HAP-1 (cell line): ENCODE data around the gene SHPK.
A peak's percentile ranks its signal among the peaks of the same experiment; 100 is the strongest.

Source experiments
- DNase-seq, 2 experiments: peaks; one replicate each; pipeline ENCODE4 v3.0.0-alpha.2; 2016 to 2020; ENCODE audit warnings: low spot score in 2 of 2
- H3K27me3 ChIP-seq: fragments of 250-450 bp; sonication (Bioruptor Pico); 2 replicates; pipeline ENCODE4 v1.5.1; 2020; ENCODE audit warnings: low read depth, mild to moderate bottlenecking, moderate library complexity
- H3K36me3 ChIP-seq: fragments of 250-450 bp; sonication (Bioruptor Pico); replicated peaks from 2 replicates; pipeline ENCODE4 v1.5.1; 2020; ENCODE audit warnings: mild to moderate bottlenecking
- H3K4me1 ChIP-seq: fragments of 250-450 bp; sonication (Bioruptor Pico); 2 replicates; pipeline ENCODE4 v1.5.1; 2020; ENCODE audit warnings: mild to moderate bottlenecking
- H3K4me3 ChIP-seq: fragments of 250-450 bp; sonication (Bioruptor Pico); 2 replicates; pipeline ENCODE4 v1.5.1; 2020; ENCODE audit warnings: mild to moderate bottlenecking, moderate library complexity
- H3K9me3 ChIP-seq: fragments of 250-450 bp; sonication (Bioruptor Pico); 2 replicates; pipeline ENCODE4 v1.5.1; 2020; ENCODE audit warnings: mild to moderate bottlenecking, moderate library complexity
- in situ Hi-C: fragments of 300-500 bp; cut with MboI; formaldehyde crosslinking; loops from 3 replicates; pipeline ENCODE4 v1.14.3; 2020; ENCODE audit warnings: low sequenced_read_pairs, inconsistent platforms, mixed read lengths

SHPK gene

GRCh38 chr17:3668279-3669084, 32.4 kb upstream of the SHPK start, which contains the start of the genes EMC6 and TAX1BP3:
Gene EMC6, plus strand, starts transcription at chr17:3668812. Its CDS starts 335 bp downstream, at chr17:3669147.
Gene TAX1BP3, minus strand, starts transcription at chr17:3668578. Its CDS starts 52 bp downstream, at chr17:3668526.
- no peaks in the 10 kb centered on the region for H3K9me3 ChIP-seq
- peak within 1 kb of the TSS; percentile 100 for H3K4me3 ChIP-seq
- H3K27me3 ChIP-seq, result no peaks in the 10 kb centered on the region
- peaks cover 11% of the 10 kb centered on the region for H3K36me3 ChIP-seq
- peak; percentile 92 to 98 for DNase-seq
- in situ Hi-C loops, result no loop called here
- peaks cover 7% of the 10 kb centered on the region; the same call in 1 of the 2 replicates for H3K4me1 ChIP-seq

DNA sequence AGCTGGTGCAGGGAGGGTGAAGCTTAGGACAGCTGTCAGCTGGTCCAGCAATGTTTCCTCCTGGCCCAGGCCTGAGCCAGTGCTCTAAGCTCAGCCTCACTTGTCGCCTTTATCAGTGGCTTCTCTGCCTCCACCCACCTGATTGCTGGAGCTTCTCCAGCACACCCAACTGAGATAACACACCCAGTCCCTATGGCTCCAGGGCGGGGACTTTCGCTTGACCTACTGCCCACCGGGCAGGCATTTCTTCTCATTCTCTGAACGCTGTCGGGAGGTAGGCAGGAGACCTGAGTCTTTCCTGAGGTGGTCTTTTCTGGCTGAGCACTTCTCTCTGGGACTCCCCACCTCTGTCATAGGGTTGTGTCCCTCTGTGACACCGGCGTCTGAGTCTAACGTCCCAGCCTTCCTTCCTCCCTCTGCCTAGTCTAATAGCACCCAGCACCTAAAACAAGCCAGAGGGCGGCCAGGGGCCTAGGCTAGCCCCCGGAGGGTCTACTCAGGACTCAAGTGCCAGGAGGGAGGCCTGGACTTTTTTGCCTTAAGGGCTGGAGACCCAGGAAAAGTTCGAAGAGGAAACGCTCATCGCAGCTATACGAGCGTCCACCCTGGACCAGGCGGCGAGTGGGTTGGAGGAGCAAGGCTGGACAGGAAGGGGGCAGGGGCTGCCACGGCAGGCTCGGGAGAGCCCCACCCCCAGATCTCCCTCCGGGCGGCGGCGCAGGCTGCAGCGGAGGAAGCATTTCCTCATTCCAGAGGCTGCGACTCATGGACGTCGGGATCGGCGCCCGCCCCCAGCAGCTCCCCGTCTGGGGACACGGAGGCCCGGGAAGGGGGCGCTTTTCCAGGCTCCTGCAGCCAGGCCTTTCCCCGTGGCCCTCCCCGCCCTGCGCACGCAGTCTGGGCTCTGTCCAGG, 31.6 kb upstream of the SHPK start:
- H3K36me3 ChIP-seq, result peaks cover 11% of the 10 kb centered on the region
- in situ Hi-C loops, result no loop called here
- H3K4me1 ChIP-seq, result peaks cover 7% of the 10 kb centered on the region; the same call in 1 of the 2 replicates
- no peaks in the 10 kb centered on the region for H3K27me3 ChIP-seq
- DNase-seq, result peak; percentile 63 to 83
- H3K9me3 ChIP-seq, result no peaks in the 10 kb centered on the region
- peak overlapping the region; percentile 100 for H3K4me3 ChIP-seq

- no peak overlapping the region for H3K4me3 ChIP-seq
- DNase-seq, result no peak
- no peaks in the 10 kb centered on the region for H3K27me3 ChIP-seq
- H3K9me3 ChIP-seq, result no peaks in the 10 kb centered on the region
- peaks cover 7% of the 10 kb centered on the region; the same call in 1 of the 2 replicates for H3K4me1 ChIP-seq
- peaks cover 11% of the 10 kb centered on the region for H3K36me3 ChIP-seq
- in situ Hi-C loops, result no loop called here
These were observed 30.5 kb upstream of the SHPK start for GRCh38 chr17:3666516-3666915.

DNA sequence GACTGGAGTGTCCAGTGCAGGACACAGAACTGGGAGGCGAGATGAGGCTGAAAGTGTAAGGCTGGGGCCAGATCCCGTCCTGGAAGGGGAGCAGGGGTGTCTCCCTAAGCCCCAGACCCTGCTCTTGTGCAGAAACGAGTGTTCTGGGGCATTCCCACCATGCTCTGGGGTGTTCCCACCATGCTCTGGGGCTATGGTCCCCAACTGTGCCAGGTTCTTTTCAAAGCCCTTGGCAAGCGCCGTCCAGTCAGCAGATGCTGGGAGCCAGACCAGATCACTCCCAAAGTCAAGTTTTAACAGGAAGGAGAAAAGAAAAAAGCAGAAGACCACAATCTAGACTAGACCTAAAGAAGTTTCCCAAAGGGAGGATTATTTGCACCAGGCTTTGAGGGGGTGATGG, 29.8 kb upstream of the SHPK start:
- in situ Hi-C loops, result no loop called here
- no peak for DNase-seq
- peaks cover 11% of the 10 kb centered on the region for H3K36me3 ChIP-seq
- H3K9me3 ChIP-seq, result no peaks in the 10 kb centered on the region
- no peak overlapping the region for H3K4me3 ChIP-seq
- H3K27me3 ChIP-seq, result no peaks in the 10 kb centered on the region
- H3K4me1 ChIP-seq, result peaks cover 7% of the 10 kb centered on the region; the same call in 1 of the 2 replicates

DNA sequence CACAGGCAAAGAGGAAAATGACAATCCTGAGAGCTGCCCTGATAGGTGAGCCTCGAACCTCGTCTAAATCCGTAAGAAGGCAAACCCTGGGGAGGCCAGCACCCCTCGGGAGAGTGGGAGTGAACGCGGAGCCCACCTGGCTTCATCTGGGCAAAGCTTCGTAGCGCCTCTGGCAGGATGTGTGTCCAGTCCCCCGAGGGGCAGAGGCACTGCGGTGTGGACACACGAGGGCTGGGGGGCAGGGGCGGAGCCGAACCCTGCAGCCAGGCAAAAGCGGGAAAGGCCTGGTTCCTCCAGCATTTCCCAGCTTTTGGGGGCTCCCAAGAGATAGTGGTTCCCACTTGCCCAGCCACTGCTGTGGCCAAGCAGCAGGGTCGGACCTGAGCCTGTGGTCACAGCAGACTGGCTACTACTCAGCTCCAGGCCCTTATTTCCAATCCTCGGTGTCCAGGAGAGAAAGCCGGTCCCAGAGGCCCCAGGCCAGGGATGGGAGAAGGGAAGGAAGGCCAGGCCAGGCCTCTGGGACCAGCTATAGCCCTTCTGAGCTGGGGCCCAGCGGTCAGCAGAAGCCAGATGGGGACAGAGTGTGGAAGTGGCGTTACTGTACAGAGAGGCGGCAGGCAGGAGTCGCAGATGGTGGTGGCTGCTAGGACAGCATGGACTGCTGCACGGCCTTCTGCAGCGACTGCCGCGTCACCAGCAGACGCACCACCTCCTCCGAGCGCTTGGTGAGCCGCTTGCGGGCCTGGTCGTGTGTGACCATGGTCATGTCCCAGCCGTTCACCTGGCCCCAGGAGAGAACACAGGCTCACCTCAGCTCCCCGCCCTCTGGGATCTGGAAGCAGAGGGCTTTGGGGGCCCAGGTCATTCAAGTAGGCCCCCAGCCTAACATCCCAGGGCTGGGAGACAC, 27.3 kb upstream of the SHPK start:
- no peaks in the 10 kb centered on the region for H3K9me3 ChIP-seq
- no peaks in the 10 kb centered on the region; the same call in none of the 2 replicates for H3K36me3 ChIP-seq
- no peaks in the 10 kb centered on the region for H3K4me1 ChIP-seq
- H3K4me3 ChIP-seq, result no peak overlapping the region
- in situ Hi-C loops, result no loop called here
- no peak for DNase-seq
- no peaks in the 10 kb centered on the region for H3K27me3 ChIP-seq

- no peak for DNase-seq
- Histone ChIP-seq H3K9me3 (no peaks in the 10 kb centered on the region), H3K27me3 (no peaks in the 10 kb centered on the region), H3K4me1 (no peaks in the 10 kb centered on the region), H3K36me3 (no peaks in the 10 kb centered on the region; the same call in none of the 2 replicates), H3K4me3 (no peak overlapping the region)
- in situ Hi-C loops, result no loop called here
These were observed 24.4 kb upstream of the SHPK start for GRCh38 chr17:3660311-3660891.

DNA sequence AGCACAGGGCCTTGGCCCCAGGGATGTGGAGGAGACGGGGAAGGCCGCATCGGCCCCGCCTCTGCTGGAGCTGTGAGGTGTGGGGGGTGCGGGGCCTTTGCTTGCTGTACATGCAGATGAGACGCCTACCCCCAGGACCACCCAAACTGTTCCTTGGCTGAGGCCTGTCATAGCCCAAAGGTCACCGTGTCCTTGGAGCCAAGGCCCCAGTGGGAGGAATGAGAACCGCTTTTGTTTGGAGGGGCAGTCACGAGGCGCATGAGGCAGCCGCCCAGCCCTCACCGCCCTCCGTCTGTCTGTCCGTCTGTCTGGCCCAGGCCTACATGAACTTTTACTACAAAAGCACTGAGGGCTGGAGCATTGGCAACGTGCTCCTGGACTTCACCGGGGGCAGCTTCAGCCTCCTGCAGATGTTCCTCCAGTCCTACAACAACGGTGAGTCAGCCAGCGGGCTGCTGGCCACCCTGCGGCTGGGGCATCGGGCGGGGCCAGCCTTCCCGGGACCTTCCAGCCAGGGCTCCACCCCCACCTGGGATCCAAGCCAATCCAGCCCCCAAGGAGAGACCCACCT, 23.6 kb upstream of the SHPK start:
- Histone ChIP-seq H3K4me3 (no peak overlapping the region), H3K36me3 (no peaks in the 10 kb centered on the region; the same call in none of the 2 replicates), H3K9me3 (no peaks in the 10 kb centered on the region), H3K27me3 (no peaks in the 10 kb centered on the region), H3K4me1 (no peaks in the 10 kb centered on the region)
- DNase-seq, result no peak
- in situ Hi-C loops, result no loop called here

DNA sequence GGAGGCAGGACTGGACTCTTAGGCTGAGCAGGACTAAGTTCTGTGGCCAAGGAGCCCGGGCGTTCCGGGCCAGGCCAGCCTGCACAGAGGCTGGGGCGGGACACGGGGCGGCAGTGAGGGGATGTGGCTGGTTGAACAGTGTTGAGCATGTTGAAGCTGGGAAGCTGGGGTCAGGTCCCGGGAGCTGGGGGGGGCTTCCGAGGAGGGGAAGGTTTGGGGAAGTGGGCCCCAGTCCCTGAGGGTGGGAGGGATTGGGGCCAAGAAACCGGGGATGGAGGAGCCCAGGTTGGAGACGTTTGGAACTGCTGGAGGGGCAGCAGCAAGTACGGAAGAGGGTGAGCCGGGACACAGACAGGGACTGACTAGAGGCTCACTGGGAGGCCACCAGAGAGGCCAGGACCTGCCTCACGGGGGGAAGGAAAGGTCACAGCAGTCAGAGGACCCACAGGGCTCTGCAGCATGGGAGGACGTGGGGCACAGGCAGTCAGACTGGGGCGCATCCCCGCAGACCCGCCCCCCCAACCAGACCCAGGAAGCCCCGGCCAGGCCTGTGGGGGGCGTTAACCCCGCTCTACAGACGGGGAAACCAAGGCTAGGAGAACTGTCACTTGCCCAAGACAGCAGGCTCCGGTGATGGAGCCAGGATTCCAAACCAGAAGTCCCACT, 22.9 kb upstream of the SHPK start:
- no peaks in the 10 kb centered on the region for H3K27me3 ChIP-seq
- no peaks in the 10 kb centered on the region; the same call in none of the 2 replicates for H3K36me3 ChIP-seq
- H3K4me3 ChIP-seq, result no peak overlapping the region
- H3K4me1 ChIP-seq, result no peaks in the 10 kb centered on the region
- in situ Hi-C loops, result no loop called here
- no peaks in the 10 kb centered on the region for H3K9me3 ChIP-seq
- no peak for DNase-seq

DNA sequence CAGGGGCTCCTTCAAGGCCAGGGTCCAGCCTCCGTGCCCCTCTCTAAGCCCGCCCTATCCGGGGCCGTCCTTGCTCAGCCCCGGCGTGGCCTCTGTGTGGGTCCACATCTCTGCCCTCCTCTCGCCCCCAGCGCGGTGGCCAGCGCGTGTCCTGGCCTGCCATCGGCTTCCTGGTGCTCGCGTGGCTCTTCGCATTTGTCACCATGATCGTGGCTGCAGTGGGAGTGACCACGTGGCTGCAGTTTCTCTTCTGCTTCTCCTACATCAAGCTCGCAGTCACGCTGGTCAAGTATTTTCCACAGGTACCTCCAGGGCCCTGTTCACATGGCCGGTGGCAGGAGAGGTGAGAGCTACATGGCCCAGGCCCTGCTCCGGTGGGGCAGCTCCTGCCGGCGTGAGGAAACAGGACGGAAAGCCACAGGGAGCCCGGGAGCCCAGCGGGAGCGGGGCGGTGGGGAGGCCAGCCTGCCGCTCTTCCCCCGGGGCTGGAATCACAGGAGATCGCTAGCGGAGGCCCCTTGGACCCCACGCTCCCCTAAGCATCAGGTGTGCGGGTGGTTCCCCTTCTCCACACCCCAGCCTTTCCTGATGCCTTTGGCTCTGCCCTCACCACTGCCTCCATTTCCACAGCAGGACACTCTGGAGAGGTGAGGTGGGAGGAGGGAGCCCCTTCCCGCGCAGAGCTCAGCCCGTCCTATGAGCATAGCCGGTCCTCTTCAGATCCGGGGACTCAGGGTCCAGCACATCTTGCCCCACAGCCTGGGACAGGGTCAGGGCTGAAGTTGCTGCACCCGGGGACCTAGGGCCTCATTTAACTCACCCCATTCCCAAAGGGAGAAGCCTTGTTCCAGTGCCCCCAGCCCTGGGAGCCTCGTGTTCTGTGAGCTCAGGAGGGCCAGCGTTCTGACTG, 22.1 kb upstream of the SHPK start:
- no peaks in the 10 kb centered on the region for H3K27me3 ChIP-seq
- in situ Hi-C loops, result no loop called here
- no peak for DNase-seq
- H3K36me3 ChIP-seq, result no peaks in the 10 kb centered on the region; the same call in 1 of the 2 replicates
- H3K4me1 ChIP-seq, result no peaks in the 10 kb centered on the region
- no peaks in the 10 kb centered on the region for H3K9me3 ChIP-seq
- no peak overlapping the region for H3K4me3 ChIP-seq

DNA sequence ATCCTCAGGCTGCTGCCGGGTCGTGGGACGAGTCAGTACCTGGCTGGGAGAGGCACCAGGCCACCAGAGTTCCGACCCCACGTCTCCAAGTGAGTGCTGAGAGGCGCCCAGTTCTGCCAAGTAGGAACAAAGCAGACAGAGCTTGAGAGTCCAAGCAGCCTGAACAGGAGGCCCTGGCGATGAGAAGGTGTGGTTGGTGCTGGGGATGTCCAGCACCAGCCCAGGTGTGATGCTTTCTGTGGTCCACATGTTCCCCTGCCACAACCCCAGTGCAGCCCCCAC, 21.5 kb upstream of the SHPK start:
- Histone ChIP-seq H3K27me3 (no peaks in the 10 kb centered on the region), H3K4me3 (no peak overlapping the region), H3K9me3 (no peaks in the 10 kb centered on the region), H3K4me1 (no peaks in the 10 kb centered on the region), H3K36me3 (no peaks in the 10 kb centered on the region; the same call in none of the 2 replicates)
- DNase-seq, result no peak
- in situ Hi-C loops, result no loop called here

DNA sequence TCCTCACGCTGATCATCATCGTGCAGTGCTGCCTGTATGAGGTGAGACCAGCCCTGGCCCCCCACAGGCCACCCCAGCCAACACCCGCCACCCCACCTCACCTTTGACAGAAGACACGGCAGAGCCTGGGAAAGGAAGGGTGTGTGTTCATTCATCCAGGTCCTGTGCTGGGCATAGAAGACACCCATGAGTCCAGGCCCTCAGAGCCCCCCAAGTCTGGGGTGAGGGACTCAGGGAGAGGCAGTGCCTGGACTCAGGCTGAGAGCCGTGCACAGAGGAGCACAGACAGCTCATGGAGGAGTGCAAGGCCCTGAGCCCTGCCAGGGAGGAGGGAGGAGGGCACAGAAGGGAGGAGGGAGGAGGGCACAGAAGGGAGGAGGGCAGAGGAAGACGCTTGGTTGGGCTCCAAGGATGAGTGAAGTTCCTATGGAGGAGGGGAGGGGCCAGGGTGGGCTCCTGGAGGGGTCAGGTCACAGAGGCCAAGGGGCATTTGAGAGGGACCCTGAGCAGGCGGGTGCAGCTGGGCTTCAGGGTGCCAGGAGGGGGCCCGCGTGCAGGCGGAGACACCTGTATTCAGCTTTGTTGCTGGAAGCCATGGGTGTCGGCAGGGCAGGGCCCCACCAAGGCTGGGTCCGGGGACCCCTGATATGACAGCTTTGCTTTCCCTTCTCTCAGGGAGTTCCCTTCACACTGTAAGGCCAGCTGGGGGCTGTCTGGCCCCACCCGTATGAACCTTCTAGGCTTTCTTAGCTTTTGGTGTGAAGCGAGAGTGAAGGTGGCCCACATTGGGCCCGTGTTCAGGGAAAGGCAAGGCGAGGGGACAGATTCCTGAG, 20.9 kb upstream of the SHPK start:
- in situ Hi-C loops, result no loop called here

More for the DNA sequence above, 20.9 kb upstream of the SHPK start:
- Histone ChIP-seq H3K4me1 (no peaks in the 10 kb centered on the region), H3K36me3 (no peaks in the 10 kb centered on the region; the same call in 1 of the 2 replicates), H3K4me3 (no peak overlapping the region), H3K27me3 (no peaks in the 10 kb centered on the region), H3K9me3 (no peaks in the 10 kb centered on the region)
- no peak for DNase-seq
